HUES48 (cell line): ENCODE measurements around the gene HAPLN3.

ENCODE experiments used
- H3K27ac ChIP-seq: one replicate; pipeline ENCODE4 v1.7.0; 2013; ENCODE audit warnings: low read depth, low read length, inconsistent platforms
- H3K27me3 ChIP-seq: 2 replicates; pipeline ENCODE4 v1.6.1; 2013; ENCODE audit warnings: mild to moderate bottlenecking, low read length; ENCODE audit not compliant: control insufficient read depth, insufficient read depth
- H3K36me3 ChIP-seq: 2 replicates; pipeline ENCODE4 v1.6.1; 2013; ENCODE audit warnings: low read length; ENCODE audit not compliant: control insufficient read depth, insufficient read depth
- H3K4me1 ChIP-seq: 2 replicates; pipeline ENCODE4 v1.6.1; 2013; ENCODE audit warnings: mild to moderate bottlenecking, low read length; ENCODE audit not compliant: control insufficient read depth, insufficient read depth
- H3K4me3 ChIP-seq: 2 replicates; pipeline ENCODE4 v1.5.1; 2013; ENCODE audit warnings: mild to moderate bottlenecking, low read depth, low read length
- H3K9ac ChIP-seq: 2 replicates; pipeline ENCODE4 v1.6.1; 2013; ENCODE audit warnings: mild to moderate bottlenecking, low read depth, low read length, moderate library complexity
- H3K9me3 ChIP-seq: 2 replicates; pipeline ENCODE4 v1.6.1; 2013; ENCODE audit warnings: low read length; ENCODE audit not compliant: control insufficient read depth, insufficient read depth

HAPLN3 gene

GRCh38 chr15:88839961-88840360 lies 55.4 kb downstream of the HAPLN3 start:
- Histone ChIP-seq H3K27me3 (no peaks in the 10 kb centered on the region), H3K27ac (no peak overlapping the region), H3K4me1 (no peaks in the 10 kb centered on the region), H3K4me3 (no peak overlapping the region), H3K9ac (no peak overlapping the region), H3K9me3 (no peaks in the 10 kb centered on the region), H3K36me3 (no peaks in the 10 kb centered on the region)

GRCh38 chr15:88839146-88839545 lies 56.2 kb downstream of the HAPLN3 start:
- Histone ChIP-seq H3K9me3 (no peaks in the 10 kb centered on the region), H3K9ac (no peak overlapping the region), H3K27me3 (no peaks in the 10 kb centered on the region), H3K36me3 (no peaks in the 10 kb centered on the region), H3K4me3 (no peak overlapping the region), H3K4me1 (no peaks in the 10 kb centered on the region), H3K27ac (no peak overlapping the region)

- H3K4me1 ChIP-seq: no peaks in the 10 kb centered on the region
- H3K27me3 ChIP-seq: no peaks in the 10 kb centered on the region
- no peak overlapping the region for H3K9ac ChIP-seq
- no peak overlapping the region for H3K27ac ChIP-seq
- no peak overlapping the region for H3K4me3 ChIP-seq
- no peaks in the 10 kb centered on the region for H3K36me3 ChIP-seq
- no peaks in the 10 kb centered on the region for H3K9me3 ChIP-seq
Measured at GRCh38 chr15:88838667-88839066, 56.7 kb downstream of the HAPLN3 start.

DNA sequence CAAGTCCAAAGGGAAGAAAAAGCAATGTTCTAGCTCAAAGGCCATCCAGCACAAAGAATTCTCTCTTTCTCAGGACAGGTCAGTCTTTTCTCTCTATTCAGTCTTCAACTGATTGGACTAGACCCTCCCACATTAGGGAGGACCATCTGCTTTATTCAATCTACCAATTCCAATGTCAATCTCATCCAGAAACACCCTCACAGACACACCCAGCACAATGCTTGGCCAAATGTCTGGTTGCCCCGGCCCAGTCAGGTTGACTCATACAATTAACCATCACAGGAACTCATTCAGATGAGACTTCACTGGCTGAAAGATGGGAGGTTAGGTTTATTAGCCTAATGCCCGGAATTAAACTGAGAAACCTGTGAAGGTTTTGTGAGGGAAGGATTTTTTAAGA lies 59.7 kb downstream of the HAPLN3 start:
- Histone ChIP-seq H3K27me3 (no peaks in the 10 kb centered on the region), H3K4me1 (no peaks in the 10 kb centered on the region), H3K9me3 (no peaks in the 10 kb centered on the region), H3K9ac (no peak overlapping the region), H3K4me3 (no peak overlapping the region), H3K36me3 (no peaks in the 10 kb centered on the region), H3K27ac (no peak overlapping the region)

GRCh38 chr15:88835119-88835518 lies 60.2 kb downstream of the HAPLN3 start:
- Histone ChIP-seq H3K4me1 (no peaks in the 10 kb centered on the region), H3K27me3 (no peaks in the 10 kb centered on the region), H3K4me3 (no peak overlapping the region), H3K27ac (no peak overlapping the region), H3K9me3 (no peaks in the 10 kb centered on the region), H3K36me3 (no peaks in the 10 kb centered on the region), H3K9ac (no peak overlapping the region)

- Histone ChIP-seq H3K9me3 (no peaks in the 10 kb centered on the region), H3K36me3 (no peaks in the 10 kb centered on the region), H3K27ac (no peak overlapping the region), H3K9ac (no peak overlapping the region), H3K4me1 (no peaks in the 10 kb centered on the region), H3K27me3 (no peaks in the 10 kb centered on the region), H3K4me3 (no peak overlapping the region)
Measured at GRCh38 chr15:88834211-88834812, 61.0 kb downstream of the HAPLN3 start.

DNA sequence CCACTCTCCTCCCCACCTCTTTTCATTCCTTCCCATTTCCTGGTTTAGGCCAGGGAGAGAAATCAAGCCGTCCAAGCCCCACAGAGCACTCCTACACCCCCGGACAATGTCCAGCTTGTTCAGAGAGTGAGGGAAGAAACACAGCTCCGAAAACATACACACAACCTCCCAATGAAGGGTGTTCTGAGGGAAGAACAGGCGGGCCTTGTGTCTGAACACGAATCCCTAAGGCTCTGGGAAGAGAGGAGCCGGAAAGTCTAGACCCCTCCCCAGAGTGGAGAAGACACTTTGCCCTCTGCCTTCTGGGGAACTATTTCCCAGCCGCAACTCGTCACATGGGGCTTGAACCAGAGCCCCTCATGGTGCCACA lies 61.6 kb downstream of the HAPLN3 start:
- Histone ChIP-seq H3K4me1 (no peaks in the 10 kb centered on the region), H3K4me3 (no peak overlapping the region), H3K9me3 (no peaks in the 10 kb centered on the region), H3K27me3 (no peaks in the 10 kb centered on the region), H3K27ac (no peak overlapping the region), H3K9ac (no peak overlapping the region), H3K36me3 (no peaks in the 10 kb centered on the region)

GRCh38 chr15:88832820-88833730 lies 62.3 kb downstream of the HAPLN3 start:
- Histone ChIP-seq H3K36me3 (no peaks in the 10 kb centered on the region), H3K9me3 (no peaks in the 10 kb centered on the region), H3K27ac (no peak overlapping the region), H3K4me3 (no peak overlapping the region), H3K9ac (no peak overlapping the region), H3K27me3 (no peaks in the 10 kb centered on the region), H3K4me1 (no peaks in the 10 kb centered on the region)

DNA sequence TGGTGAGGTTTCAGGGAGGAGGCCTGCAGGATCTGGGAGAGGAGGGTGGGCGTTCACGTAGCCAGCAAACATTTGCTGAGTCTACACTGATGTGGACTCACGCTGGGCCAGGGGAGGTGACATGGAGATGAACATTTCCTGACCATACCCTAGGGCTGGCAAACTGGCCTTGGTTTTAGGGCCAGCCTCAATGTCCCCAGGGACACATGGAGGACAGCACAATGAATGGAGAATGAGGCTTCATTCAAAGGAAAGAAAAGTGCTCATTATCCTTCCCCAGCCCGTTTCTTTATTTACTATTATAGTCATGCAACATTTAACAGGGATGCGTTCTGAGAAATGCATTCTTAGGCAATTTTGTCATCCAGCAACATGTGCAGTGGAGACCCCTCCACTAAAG lies 65.3 kb downstream of the HAPLN3 start:
- no peaks in the 10 kb centered on the region for H3K9me3 ChIP-seq
- H3K36me3 ChIP-seq: no peaks in the 10 kb centered on the region
- no peaks in the 10 kb centered on the region for H3K27me3 ChIP-seq
- no peak overlapping the region for H3K9ac ChIP-seq
- H3K27ac ChIP-seq: no peak overlapping the region
- H3K4me3 ChIP-seq: no peak overlapping the region
- H3K4me1 ChIP-seq: no peaks in the 10 kb centered on the region

DNA sequence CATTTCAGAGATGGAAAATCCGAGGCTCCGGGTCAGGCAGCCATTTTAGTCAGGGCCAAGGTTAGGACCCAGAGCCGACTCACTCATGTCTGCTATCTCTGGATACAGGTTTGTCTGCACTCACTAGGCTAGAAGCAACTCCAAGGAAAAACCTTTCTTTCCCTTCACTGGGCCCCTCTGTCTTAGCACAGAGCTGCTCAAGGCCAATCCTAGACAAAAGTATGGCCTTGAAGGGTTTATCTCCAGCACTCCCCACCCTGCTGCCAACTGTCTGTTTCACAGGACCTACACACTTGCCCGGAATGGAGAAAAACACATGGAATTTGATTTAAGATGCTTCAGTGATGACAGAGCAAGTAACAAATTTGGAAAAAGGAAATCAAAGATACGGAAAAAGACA lies 66.6 kb downstream of the HAPLN3 start:
- H3K27ac ChIP-seq: no peak overlapping the region
- H3K27me3 ChIP-seq: no peaks in the 10 kb centered on the region
- no peaks in the 10 kb centered on the region for H3K9me3 ChIP-seq
- no peaks in the 10 kb centered on the region for H3K36me3 ChIP-seq
- no peak overlapping the region for H3K9ac ChIP-seq
- no peaks in the 10 kb centered on the region for H3K4me1 ChIP-seq
- H3K4me3 ChIP-seq: no peak overlapping the region
